MM.1S (cell line): ENCODE data around the gene DCPS.
"Not testable (repeated sequence)": the region's sequence is repeated elsewhere in the genome, so short reads cannot be mapped to it uniquely, and the experiment has no call there.

ENCODE experiments used
- DNase-seq: peaks from one replicate; pipeline ENCODE4 v3.0.0-alpha.2; 2015
- H2AFZ ChIP-seq: fragments of 300-600 bp; sonication (generic); 2 replicates; pipeline ENCODE4 v1.6.0; 2016; ENCODE audit warnings: antibody characterized with exemption, low read length
- H3F3A ChIP-seq: fragments of 300-600 bp; sonication (generic); 2 replicates; pipeline ENCODE4 v1.6.1; 2016; ENCODE audit warnings: mild to moderate bottlenecking, antibody characterized with exemption, low read length, moderate library complexity, mixed read lengths; ENCODE audit not compliant: insufficient read depth
- H3K27ac ChIP-seq: fragments of 300-600 bp; sonication (generic); 2 replicates; pipeline ENCODE4 v1.5.1; 2016; ENCODE audit warnings: mild to moderate bottlenecking, low read length
- H3K27me3 ChIP-seq: fragments of 300-600 bp; sonication (generic); replicated peaks from 2 replicates; pipeline ENCODE4 v1.6.0; 2016; ENCODE audit warnings: low read length; ENCODE audit not compliant: insufficient read depth
- H3K36me3 ChIP-seq: fragments of 300-600 bp; sonication (generic); replicated peaks from 2 replicates; pipeline ENCODE4 v1.6.1; 2016; ENCODE audit warnings: mild to moderate bottlenecking, low read length, mixed read lengths; ENCODE audit not compliant: insufficient read depth
- H3K4me1 ChIP-seq: fragments of 300-600 bp; sonication (generic); 2 replicates; pipeline ENCODE4 v1.6.1; 2016; ENCODE audit warnings: low read length, mixed read lengths
- H3K4me2 ChIP-seq: fragments of 300-600 bp; sonication (generic); 2 replicates; pipeline ENCODE4 v1.6.0; 2016; ENCODE audit warnings: low read depth, low read length
- H3K4me3 ChIP-seq: fragments of 300-600 bp; sonication (generic); 2 replicates; pipeline ENCODE4 v1.5.1; 2016; ENCODE audit warnings: low read length, mixed read lengths
- H3K79me2 ChIP-seq: fragments of 300-600 bp; sonication (generic); 2 replicates; pipeline ENCODE4 v1.6.1; 2016; ENCODE audit warnings: mixed run types, low read length, mixed read lengths
- H3K9ac ChIP-seq: fragments of 300-600 bp; sonication (generic); 2 replicates; pipeline ENCODE4 v1.6.1; 2016; ENCODE audit warnings: low read length, mixed read lengths
- H3K9me2 ChIP-seq: fragments of 300-600 bp; sonication (generic); replicated peaks from 2 replicates; pipeline ENCODE4 v1.6.1; 2016; ENCODE audit warnings: mild to moderate bottlenecking, low read length, mixed read lengths; ENCODE audit not compliant: insufficient read depth
- H3K9me3 ChIP-seq: fragments of 300-600 bp; sonication (generic); replicated peaks from 2 replicates; pipeline ENCODE4 v1.6.1; 2016; ENCODE audit warnings: mild to moderate bottlenecking, low read length, mixed read lengths; ENCODE audit not compliant: insufficient read depth
- H4K20me1 ChIP-seq: fragments of 300-600 bp; sonication (generic); 2 replicates; pipeline ENCODE4 v1.6.1; 2016; ENCODE audit warnings: mild to moderate bottlenecking, low read length, moderate library complexity, mixed read lengths; ENCODE audit not compliant: insufficient read depth
- CTCF ChIP-seq: fragments of 300-600 bp; sonication (generic); IDR thresholded peaks from 2 replicates; pipeline ENCODE4 v1.5.1; 2016; ENCODE audit warnings: antibody characterized with exemption, low read length, mixed read lengths
- EZH2 ChIP-seq: fragments of 300-600 bp; sonication (generic); optimal IDR thresholded peaks from 2 replicates; pipeline ENCODE3; 2017; ENCODE audit warnings: low read depth, mild to moderate bottlenecking, antibody characterized with exemption, low read length, mixed read lengths
- EZH2phosphoT487 ChIP-seq: fragments of 300-600 bp; sonication (generic); IDR thresholded peaks from 2 replicates; pipeline ENCODE4 v1.6.1; 2018; ENCODE audit warnings: antibody characterized with exemption, low read length

Gene DCPS

DNA sequence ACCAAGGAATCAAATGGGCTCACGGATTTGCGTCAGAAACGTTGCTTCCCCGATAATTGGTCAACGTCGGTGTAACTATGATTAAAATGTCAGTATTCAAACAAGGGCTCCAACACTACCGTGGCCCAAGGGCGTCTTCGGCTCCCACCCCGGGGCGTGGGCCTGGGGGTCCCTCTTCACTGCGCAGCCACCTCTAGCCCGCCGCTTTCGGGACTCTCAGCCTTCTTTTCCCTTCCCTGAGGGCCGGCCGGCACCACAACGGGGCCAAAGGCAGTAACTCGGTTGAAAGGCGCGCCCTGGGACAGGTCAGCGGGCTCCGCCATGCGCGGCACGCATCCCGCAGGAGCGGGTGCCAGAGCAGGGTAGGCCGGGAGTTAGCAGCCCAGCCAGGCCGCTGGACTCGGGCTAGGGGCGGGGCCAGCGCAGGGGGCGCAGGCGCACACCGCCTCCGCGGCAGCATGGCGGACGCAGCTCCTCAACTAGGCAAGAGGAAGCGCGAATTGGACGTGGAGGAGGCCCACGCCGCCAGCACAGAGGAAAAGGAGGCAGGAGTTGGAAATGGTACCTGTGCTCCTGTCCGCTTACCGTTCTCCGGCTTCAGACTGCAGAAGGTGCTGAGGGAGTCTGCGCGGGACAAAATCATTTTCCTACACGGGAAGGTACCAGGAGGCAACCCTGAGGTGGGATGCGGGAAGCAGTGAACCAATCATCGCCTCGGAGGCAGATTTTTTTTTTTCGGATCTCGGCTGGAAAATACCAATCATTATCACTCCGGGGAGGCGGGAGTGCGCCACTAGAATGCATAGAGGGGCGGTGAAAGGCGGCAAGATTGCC lies at the start of gene DCPS:
Gene DCPS (plus strand): TSS at position 438 of the 834 bp plus-strand sequence. CDS start 21 bp downstream, at position 459.
- peaks cover 18% of the 10 kb centered on the region for H3K4me1 ChIP-seq
- TF ChIP-seq EZH2phosphoT487 (no peak), CTCF (no peak), EZH2 (no peak)
- no peaks in the 10 kb centered on the region for H3K27me3 ChIP-seq
- peak within 1 kb of the TSS; percentile 87 for H3K27ac ChIP-seq
- H3F3A ChIP-seq = peaks cover 35% of the 10 kb centered on the region
- peak; percentile 90 for DNase-seq
- H3K4me2 ChIP-seq = peak within 1 kb of the TSS; percentile 84
- H3K79me2 ChIP-seq = peaks cover 51% of the 10 kb centered on the region
- 0 out of 2 replicates have a peak, but pooled peaks cover 3% of the 10 kb centered on the region for H3K36me3 ChIP-seq
- peak within 1 kb of the TSS; percentile 91 for H2AFZ ChIP-seq
- peak within 1 kb of the TSS; percentile 87 for H3K4me3 ChIP-seq
- H3K9me2 ChIP-seq = no peaks in the 10 kb centered on the region
- H4K20me1 ChIP-seq = no peaks in the 10 kb centered on the region
- H3K9me3 ChIP-seq = no peaks in the 10 kb centered on the region
- H3K9ac ChIP-seq = peak within 1 kb of the TSS; percentile 91

DNA sequence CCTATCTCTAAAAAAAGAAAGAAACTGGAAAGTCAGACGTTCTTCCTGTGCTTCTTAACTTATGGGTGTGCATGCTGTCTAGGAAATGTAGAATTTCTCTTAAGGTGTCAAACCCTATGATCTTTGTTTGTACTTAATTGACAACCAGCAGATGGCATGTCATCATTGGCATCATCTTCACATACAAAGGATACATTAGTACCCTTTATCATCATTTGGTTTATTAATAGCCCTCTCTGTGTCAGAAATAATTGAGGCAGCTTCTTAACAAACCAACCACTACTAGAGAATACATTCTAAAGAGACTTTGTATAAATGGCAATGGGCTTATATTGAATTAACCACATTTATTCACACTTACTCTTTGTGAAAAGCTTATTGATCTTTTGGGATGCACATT lies 49.0 kb upstream of the DCPS start:
- Histone ChIP-seq H3K36me3 (0 out of 2 replicates have a peak, but pooled peaks cover 5% of the 10 kb centered on the region), H3K79me2 (no peaks in the 10 kb centered on the region), H3K27ac (no peak overlapping the region), H3K27me3 (no peaks in the 10 kb centered on the region), H2AFZ (no peak overlapping the region), H3K4me1 (no peaks in the 10 kb centered on the region), H3K4me2 (no peak overlapping the region), H3K9me2 (no peaks in the 10 kb centered on the region), H3K9ac (no peak overlapping the region), H3K4me3 (no peak overlapping the region), H3F3A (no peaks in the 10 kb centered on the region), H3K9me3 (no peaks in the 10 kb centered on the region), H4K20me1 (no peaks in the 10 kb centered on the region)
- no peak for DNase-seq
- TF ChIP-seq EZH2phosphoT487 (no peak), EZH2 (no peak), CTCF (no peak)

- H4K20me1 ChIP-seq, H3K4me2 ChIP-seq, H3K79me2 ChIP-seq, H3K36me3 ChIP-seq, H2AFZ ChIP-seq, H3K4me1 ChIP-seq, H3K4me3 ChIP-seq, H3K9me3 ChIP-seq, H3K9me2 ChIP-seq, H3K9ac ChIP-seq, H3F3A ChIP-seq, H3K27ac ChIP-seq, H3K27me3 ChIP-seq, DNase-seq: not testable (repeated sequence)
These were observed 48.4 kb upstream of the DCPS start for GRCh38 chr11:126255507-126255906.

DNA sequence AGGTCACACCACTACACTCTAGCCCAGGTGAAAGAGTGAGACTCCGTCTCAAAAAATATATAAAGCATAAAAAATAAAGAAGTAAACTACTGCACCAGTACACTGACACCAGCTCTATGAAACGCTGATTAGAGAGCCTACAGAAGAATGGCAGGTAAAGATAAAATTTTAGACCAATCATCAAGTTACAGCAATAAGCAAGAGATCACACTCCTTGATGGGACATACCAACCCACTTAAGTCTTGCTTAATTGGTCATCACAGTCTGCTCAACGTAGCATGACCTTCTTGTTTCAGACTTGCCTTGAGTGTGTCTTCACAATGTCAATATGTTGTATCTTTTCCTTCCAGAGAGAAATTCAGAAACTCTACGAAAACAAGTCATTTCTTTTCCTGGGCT lies 47.6 kb upstream of the DCPS start:
- Histone ChIP-seq H3K4me2 (no peak overlapping the region), H3K79me2 (no peaks in the 10 kb centered on the region), H3K27ac (no peak overlapping the region), H3K9me3 (no peaks in the 10 kb centered on the region), H3K36me3 (no peaks in the 10 kb centered on the region), H3K27me3 (no peaks in the 10 kb centered on the region), H3K9ac (no peak overlapping the region), H2AFZ (no peak overlapping the region), H3K9me2 (no peaks in the 10 kb centered on the region), H3K4me1 (no peaks in the 10 kb centered on the region), H4K20me1 (no peaks in the 10 kb centered on the region), H3K4me3 (no peak overlapping the region), H3F3A (no peaks in the 10 kb centered on the region)
- TF ChIP-seq EZH2 (no peak), EZH2phosphoT487 (no peak), CTCF (no peak)
- DNase-seq = no peak
